ENCODE results near the gene RPS6KA3. TPM values are rescaled to one million over a fixed set of nuclear protein-coding genes. Genes with fewer than 3 reads are reported as not detected.
A peak's percentile ranks its signal among the peaks of the same experiment; 100 is the strongest.
"Not testable (repeated sequence)": the region's sequence is repeated elsewhere in the genome, so short reads cannot be mapped to it uniquely, and the experiment has no call there.

RPS6KA3 gene
- total RNA-seq, 1 experiment from 2014 or later, result 39.4 TPM

GRCh38 chrX:20224814-20225487, 41.8 kb downstream of the RPS6KA3 start:
- no peak for DNase-seq (ENCODE audit: extremely low read depth, low read depth)

- no peak for DNase-seq (ENCODE audit: extremely low read depth, low read depth)
These were observed 44.8 kb downstream of the RPS6KA3 start for GRCh38 chrX:20221902-20222301.

- DNase-seq (ENCODE audit: extremely low read depth, low read depth), result peak; percentile 8
These were observed 47.7 kb downstream of the RPS6KA3 start for GRCh38 chrX:20218836-20219505.

- DNase-seq (ENCODE audit: extremely low read depth, low read depth), result no peak
These were observed 48.8 kb downstream of the RPS6KA3 start for GRCh38 chrX:20217906-20218305.

- peak; percentile 33 for DNase-seq (ENCODE audit: extremely low read depth, low read depth)
These were observed 49.4 kb downstream of the RPS6KA3 start for GRCh38 chrX:20217271-20217670.

GRCh38 chrX:20215565-20215964, 51.1 kb downstream of the RPS6KA3 start:
- DNase-seq (ENCODE audit: extremely low read depth, low read depth), result no peak

GRCh38 chrX:20212486-20213089, 54.1 kb downstream of the RPS6KA3 start:
- DNase-seq (ENCODE audit: extremely low read depth, low read depth), result no peak

- DNase-seq (ENCODE audit: extremely low read depth, low read depth), result no peak
These were observed 55.4 kb downstream of the RPS6KA3 start for GRCh38 chrX:20211261-20211786.

GRCh38 chrX:20205927-20206708, 60.6 kb downstream of the RPS6KA3 start:
- no peak for DNase-seq (ENCODE audit: extremely low read depth, low read depth)

GRCh38 chrX:20204351-20204750, 62.4 kb downstream of the RPS6KA3 start:
- no peak for DNase-seq (ENCODE audit: extremely low read depth, low read depth)

GRCh38 chrX:20197641-20198210, 69.0 kb downstream of the RPS6KA3 start:
- no peak for DNase-seq (ENCODE audit: extremely low read depth, low read depth)

GRCh38 chrX:20189171-20189570, 77.5 kb downstream of the RPS6KA3 start:
- DNase-seq (ENCODE audit: extremely low read depth, low read depth), result no peak

GRCh38 chrX:20181598-20182329, 84.9 kb downstream of the RPS6KA3 start:
- DNase-seq (ENCODE audit: extremely low read depth, low read depth), result no peak

- no peak for DNase-seq (ENCODE audit: extremely low read depth, low read depth)
These were observed 89.6 kb downstream of the RPS6KA3 start for GRCh38 chrX:20177093-20177492.

- DNase-seq (ENCODE audit: extremely low read depth, low read depth), result no peak
These were observed 92.9 kb downstream of the RPS6KA3 start for GRCh38 chrX:20173856-20174255.

GRCh38 chrX:20173313-20173712, 93.4 kb downstream of the RPS6KA3 start:
- no peak for DNase-seq (ENCODE audit: extremely low read depth, low read depth)

GRCh38 chrX:20171887-20172286, 94.8 kb downstream of the RPS6KA3 start:
- DNase-seq (ENCODE audit: extremely low read depth, low read depth), result no peak

GRCh38 chrX:20162516-20162915, 104.2 kb downstream of the RPS6KA3 start:
- DNase-seq (ENCODE audit: extremely low read depth, low read depth), result not testable (repeated sequence)

GRCh38 chrX:20159797-20160385, 106.8 kb downstream of the RPS6KA3 start:
- DNase-seq (ENCODE audit: extremely low read depth, low read depth), result no peak

GRCh38 chrX:20151689-20152088, 115.0 kb downstream of the RPS6KA3 start:
- DNase-seq (ENCODE audit: extremely low read depth, low read depth), result no peak
